NCI-H226 (cell line): Measurements from ENCODE around the gene KLHL29.
"Not testable (repeated sequence)": the region's sequence is repeated elsewhere in the genome, so short reads cannot be mapped to it uniquely, and the experiment has no call there.

Experiments used
- DNase-seq: peaks from one replicate; pipeline ENCODE4 v3.0.0-alpha.2; 2015

The KLHL29 gene

GRCh38 chr2:23703583-23704385, 318.8 kb downstream of the KLHL29 start:
- DNase-seq = no peak

GRCh38 chr2:23705771-23706612, 321.0 kb downstream of the KLHL29 start:
- DNase-seq = no peak

GRCh38 chr2:23706613-23707078, 321.7 kb downstream of the KLHL29 start:
- DNase-seq = no peak

- no peak for DNase-seq
Observed at GRCh38 chr2:23707096-23707495, 322.1 kb downstream of the KLHL29 start.

GRCh38 chr2:23708771-23709170, 323.8 kb downstream of the KLHL29 start:
- DNase-seq = no peak

- DNase-seq = no peak
Observed at GRCh38 chr2:23709311-23709710, 324.3 kb downstream of the KLHL29 start.

- DNase-seq = no peak
Observed at GRCh38 chr2:23711979-23712755, 327.2 kb downstream of the KLHL29 start.

DNA sequence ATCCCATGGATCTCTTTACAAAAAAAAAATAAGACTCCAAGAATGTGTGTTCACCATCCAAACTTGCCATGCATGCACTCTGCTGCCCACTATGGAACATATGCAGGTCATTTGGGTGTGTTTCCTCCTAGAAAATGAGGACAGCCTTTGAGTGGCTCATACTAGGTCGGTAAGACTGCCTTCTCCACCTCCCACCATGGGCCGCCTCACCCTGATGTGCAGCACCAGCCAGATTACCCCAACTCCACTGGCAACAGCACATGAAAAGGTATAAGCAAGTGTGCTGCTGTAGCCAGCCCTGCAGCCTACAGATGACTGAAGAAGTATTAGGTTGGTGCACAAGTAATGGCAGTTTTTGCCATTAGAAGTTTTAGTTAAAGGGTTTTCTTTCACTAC, 327.8 kb downstream of the KLHL29 start:
- DNase-seq = no peak

DNA sequence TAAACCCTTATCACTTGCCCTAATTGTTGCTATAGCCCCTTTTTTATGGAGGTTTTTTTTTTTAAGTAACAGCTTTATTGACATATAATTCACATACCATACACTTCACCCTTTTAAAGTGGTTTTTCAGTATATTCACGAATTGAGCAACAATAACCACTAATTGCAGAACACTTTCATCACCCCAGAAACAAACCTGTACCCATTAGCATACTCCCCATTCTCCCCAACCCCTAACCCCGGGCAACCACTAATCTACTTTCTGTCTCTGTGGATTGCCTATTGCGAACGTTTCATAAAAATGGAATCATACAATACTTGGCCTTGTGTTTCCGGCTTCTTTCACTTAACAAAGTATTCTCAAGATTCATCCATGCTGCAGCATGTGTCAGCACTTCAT, 328.4 kb downstream of the KLHL29 start:
- DNase-seq = no peak

GRCh38 chr2:23718931-23719700, 334.1 kb downstream of the KLHL29 start:
- DNase-seq = no peak

DNA sequence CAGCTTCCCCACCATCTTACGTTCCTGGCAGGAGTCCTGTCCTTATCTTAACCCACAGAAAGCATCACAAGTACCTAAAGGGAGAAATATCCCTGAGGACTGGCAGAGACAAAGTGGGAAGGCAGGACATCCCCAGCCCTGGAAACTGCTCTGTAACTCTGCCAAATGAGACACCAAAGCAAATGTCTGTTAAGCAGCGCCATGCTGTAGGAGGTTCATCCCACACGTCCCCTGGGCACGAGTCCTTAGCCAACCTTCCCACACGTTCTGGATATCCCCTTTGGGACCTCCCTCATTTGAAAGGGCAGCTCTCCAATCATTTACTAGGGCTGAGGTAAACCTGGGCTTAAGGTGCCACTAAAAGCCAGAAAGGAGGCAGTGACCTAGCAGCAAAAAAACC, 334.7 kb downstream of the KLHL29 start:
- DNase-seq = no peak

DNA sequence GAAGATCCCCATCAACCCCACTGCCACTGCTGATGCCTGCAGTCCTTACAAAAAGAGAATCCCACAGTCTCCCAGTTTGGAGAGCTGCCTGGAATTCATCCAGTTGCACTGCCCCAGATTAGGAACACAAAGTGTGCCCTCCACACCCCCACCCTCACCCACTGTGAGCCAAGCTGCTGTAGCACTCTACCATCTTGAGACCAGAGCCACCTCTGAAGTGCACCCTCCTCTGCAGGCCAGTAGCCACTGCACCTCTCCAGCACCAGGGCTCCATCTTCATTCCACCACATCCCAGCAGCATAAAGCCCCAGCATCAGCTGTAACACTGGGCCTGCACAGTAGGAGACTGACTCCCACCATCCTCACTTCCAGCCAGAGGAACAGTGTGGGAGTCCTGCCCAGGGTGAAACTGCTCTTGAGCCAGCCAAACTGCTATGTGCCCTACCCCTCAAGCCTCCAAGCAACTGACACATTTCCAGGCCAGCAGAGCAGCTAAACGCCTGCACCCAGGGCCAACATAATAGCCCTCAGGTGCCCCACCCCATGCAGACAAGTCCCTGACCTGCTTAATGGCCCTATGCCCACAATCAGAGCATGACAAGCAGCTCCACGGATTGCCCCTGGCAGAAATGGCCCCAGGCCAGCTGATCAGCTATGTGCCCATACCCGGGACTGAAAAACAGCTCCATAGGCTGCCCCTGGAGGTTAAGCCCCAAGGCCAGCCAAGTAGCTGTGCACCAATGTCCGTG, 335.9 kb downstream of the KLHL29 start:
- no peak for DNase-seq

DNA sequence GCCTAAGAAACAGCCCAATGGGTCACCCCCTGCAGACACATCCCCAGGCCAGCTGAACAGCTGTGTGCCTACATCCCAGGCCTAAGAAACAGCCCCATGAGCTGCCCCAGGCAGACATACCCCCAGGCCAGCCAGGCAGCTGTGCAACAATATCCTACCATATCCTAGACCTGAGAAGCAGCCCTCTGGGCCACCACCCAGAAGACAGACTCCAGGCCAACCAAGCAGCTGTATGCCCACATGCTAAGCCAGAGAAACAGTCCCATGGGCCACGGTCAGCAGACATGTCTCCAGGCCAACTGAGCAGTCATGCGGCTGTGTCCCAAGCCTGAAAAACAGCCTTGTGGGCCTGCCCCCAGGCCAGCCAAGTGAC, 336.5 kb downstream of the KLHL29 start:
- DNase-seq = no peak

- DNase-seq = no peak
Observed at GRCh38 chr2:23722255-23722654, 337.3 kb downstream of the KLHL29 start.

DNA sequence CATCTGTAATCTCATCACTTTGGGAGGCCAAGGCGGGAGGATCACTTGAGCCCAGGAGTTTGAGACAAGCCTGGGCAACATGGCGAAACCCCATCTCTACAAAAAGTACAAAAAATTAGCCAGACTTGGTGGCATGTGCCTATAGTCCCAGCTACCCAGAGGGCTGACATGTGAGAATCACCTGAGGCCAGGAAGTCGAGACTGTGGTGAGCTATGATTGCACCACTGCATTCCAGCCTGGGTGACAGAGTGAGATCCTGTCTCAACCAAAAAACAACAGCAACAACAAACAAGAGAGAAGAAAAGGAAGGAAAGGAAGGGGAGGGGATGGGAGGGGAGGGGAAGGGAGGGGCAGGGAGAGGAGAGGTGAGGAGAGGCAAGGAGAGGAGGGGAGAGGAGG, 338.1 kb downstream of the KLHL29 start:
- DNase-seq = not testable (repeated sequence)

- no peak for DNase-seq
Observed at GRCh38 chr2:23734416-23734815, 349.4 kb downstream of the KLHL29 start.

DNA sequence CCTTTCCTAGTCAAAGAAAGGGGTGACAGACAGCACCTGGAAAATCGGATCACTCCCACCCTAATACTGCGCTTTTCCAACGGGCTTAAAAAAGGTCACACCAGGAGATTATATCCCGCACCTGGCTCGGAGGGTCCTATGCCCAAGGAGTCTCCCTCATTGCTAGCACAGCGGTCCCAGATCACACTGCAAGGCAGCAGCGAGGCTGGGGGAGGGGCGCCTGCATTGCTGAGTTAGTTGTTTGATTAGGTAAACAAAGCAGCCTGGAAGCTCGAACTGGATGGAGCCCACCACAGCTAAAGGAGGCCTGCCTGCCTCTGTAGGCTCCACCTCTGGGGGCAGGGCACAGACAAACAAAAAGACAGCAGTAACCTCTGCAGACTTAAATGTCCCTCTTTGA, 351.8 kb downstream of the KLHL29 start:
- DNase-seq = not testable (repeated sequence)

GRCh38 chr2:23745068-23745725, 360.2 kb downstream of the KLHL29 start:
- no peak for DNase-seq

DNA sequence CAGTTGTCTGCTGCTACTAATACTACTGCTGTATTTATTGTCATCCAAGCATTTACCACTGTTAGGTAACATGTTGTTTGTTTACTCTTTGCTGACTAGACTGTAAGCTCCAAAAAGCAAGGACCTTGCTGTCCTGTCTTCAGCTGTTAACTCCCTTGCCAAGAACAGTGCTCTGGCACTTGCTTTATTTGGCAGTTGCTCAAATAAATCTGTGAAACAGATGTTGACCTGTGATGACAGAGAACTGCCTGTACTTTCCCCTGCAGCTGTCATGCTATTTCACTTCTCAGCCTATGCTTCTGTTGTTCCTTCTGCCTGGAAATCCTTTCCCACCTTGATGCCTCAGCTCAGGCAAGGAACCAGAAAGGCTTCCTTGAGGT, 360.7 kb downstream of the KLHL29 start:
- no peak for DNase-seq

DNA sequence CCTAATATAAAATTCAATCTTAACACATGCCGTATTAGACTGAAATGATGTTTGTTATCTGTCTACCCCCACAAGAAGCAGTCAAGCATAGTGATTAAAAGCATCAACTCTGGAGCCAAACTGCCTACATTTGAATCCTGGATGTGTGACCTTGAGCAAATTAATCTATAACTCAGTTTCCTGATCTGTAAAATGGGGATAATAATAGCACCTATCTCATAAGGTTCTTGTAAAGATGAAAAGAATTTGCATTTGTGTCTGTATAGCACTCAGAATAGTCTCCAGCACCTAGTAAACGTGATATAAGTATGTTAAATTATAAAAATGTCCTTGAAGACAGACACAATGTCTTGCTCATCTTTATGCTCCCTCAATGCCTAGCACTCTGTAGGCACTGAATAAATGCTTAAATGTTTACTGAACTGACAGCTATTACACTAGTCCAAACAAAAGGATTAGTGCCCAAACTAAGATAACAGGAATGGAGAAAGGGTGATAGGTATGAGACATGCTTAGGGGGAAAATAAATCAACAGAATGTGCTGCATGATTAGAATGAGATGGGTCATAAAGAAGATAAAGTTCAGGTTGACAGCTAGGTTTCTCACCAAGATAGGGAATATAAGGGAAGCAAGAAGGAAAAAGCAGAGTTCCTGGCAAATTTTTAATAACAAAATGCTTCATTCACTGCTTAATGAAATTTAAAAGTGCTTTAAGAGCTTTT, 361.3 kb downstream of the KLHL29 start:
- DNase-seq = no peak
